Placental epithelial cell (primary cell): ENCODE data around the gene AFG3L2. TPM values are rescaled to one million over a fixed set of nuclear protein-coding genes. Genes with fewer than 3 reads are reported as not detected.

Experiments used
- small RNA-seq: library from RNA; depleted of rRNA; stranded (forward); fragments of <200 nt; gene quantifications from one replicate; pipeline ENCODE3, GENCODE V24; 2012
- total RNA-seq: library from RNA; depleted of rRNA; stranded (reverse); fragments of >200 nt; gene quantifications from 2 replicates; pipeline ENCODE4 v1.2.3, GENCODE V29; 2012

The AFG3L2 gene
- total RNA-seq = 44.7 and 46.3 TPM in 2 replicates

GRCh38 chr18:12376754-12377555 lies at the start of gene AFG3L2:
Gene AFG3L2, minus strand, starts transcription at chr18:12377227. Its CDS starts 145 bp downstream, at chr18:12377082.

GRCh38 chr18:12307701-12308385 lies 69.2 kb downstream of the AFG3L2 start, which contains the start of gene TUBB6:
Gene TUBB6, plus strand, starts transcription at chr18:12308241. Its CDS starts 52 bp downstream, at chr18:12308293.

Small RNA genes within 50 kb of the gene (small RNA-seq; reads per million reads assigned to genes)
- not detected for gene RNU6-170P
- not detected for gene RNU7-129P

Other genes starting within 250 kb of the AFG3L2 start
- not detected in 2 replicates for gene CIDEA, start 122.9 kb downstream of the AFG3L2 start, total RNA-seq
- 242 and 398 TPM in 2 replicates for gene TUBB6, start 69.0 kb downstream of the AFG3L2 start, total RNA-seq
- 0.79 and 1.1 TPM in 2 replicates for gene PRELID3A, start 30.7 kb upstream of the AFG3L2 start, total RNA-seq